ENCODE results near the gene PERM1.
"Not testable (repeated sequence)": the region's sequence is repeated elsewhere in the genome, so short reads cannot be mapped to it uniquely, and the experiment has no call there.

Gene PERM1

DNA sequence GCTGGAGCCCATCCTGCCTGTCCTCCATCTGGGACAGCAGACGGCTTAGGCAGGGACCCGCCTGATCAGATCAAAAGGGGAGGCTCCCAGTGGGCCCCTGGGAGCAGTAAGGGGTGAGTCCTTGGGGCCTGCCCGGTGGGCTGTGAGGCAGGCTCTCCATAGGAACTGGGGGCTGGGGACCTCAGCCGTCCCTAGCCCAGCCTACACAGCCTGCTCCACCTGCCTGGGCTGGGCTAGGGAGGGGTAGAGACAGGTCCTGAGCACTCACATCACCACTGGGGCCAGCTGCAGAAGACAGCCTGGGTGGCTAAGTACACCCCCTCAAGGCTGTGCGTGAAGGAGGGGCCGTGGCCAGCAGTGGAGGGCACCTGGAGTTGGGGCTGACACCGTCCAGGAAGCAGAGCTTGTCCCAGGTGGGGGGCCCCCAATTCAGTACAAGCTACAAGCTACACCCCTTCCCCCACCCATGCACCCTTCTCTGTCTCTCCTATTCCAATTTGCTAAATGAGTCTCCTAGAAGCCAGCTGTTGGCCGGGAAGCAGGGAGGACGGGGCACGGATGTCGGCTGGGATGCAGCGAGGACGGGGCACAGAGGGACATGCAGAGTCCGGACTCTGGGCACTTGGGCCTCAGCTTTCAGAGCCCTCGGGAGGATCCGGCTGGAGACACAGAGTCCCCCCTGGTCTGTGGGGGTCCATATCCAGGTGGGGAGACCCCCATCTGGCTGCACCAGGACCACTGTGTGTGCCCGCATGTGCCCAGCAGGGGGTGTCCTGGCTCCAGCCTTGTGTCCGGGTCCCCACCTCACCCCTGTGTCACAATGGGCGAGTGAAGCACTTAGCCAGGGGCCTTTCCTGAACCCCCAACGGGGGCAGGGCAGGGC, 33.1 kb upstream of the PERM1 start:
- DNase-seq (ENCODE audit: low read depth), result no peak

DNA sequence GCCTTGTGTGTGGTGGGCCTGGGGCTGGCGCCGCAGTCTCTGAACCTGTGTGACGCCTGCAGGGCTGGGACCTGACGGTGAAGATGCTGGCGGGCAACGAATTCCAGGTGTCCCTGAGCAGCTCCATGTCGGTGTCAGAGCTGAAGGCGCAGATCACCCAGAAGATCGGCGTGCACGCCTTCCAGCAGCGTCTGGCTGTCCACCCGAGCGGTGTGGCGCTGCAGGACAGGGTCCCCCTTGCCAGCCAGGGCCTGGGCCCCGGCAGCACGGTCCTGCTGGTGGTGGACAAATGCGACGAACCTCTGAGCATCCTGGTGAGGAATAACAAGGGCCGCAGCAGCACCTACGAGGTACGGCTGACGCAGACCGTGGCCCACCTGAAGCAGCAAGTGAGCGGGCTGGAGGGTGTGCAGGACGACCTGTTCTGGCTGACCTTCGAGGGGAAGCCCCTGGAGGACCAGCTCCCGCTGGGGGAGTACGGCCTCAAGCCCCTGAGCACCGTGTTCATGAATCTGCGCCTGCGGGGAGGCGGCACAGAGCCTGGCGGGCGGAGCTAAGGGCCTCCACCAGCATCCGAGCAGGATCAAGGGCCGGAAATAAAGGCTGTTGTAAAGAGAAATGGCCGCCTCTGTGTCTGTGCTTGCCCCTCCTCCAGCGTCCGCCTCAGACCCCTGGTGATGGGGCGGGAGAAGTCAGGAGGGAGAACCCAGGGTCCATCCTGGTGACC, 32.2 kb upstream of the PERM1 start:
- DNase-seq (ENCODE audit: low read depth), result no peak

DNA sequence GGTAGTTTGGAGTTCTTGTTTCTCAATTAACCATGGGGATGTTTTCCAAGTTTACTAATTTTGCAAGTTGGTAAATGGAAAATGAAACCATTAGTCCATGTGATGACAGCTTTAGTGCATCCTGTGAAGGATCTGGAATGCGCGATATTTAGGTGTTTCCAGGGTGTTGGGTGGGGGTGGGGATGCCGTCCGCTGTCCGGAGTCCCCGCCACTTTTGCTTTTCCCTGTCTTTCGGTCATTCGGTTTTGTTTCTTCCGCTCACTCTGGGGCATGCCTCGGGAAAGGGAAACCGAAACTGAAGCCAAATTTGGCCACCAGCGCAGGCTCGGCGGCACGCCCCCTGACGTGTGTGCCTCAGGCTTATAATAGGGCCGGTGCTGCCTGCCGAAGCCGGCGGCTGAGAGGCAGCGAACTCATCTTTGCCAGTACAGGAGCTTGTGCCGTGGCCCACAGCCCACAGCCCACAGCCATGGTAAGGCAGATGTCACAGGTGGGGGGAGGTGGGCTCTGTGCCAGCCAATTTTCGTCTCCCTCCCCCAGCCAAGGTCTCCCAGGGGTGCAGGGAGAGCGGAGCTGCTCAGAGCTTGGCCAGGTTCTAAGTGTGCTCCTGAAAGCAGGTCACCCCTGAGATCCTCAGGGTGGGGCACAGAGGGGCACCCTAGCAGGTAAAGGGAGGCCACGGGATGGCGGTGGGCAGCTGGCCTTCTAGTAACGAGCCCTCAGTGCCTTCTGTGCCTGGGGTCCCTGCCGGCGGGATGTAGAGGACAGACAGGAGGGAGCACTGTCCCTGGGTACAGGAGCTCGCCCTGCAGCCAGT, 31.4 kb upstream of the PERM1 start, which contains the start of gene ISG15:
TSS of gene ISG15 (plus strand) at position 393 of the 817 bp plus-strand sequence. CDS start at position 470, 77 bp downstream.
- DNase-seq (ENCODE audit: low read depth), result no peak

DNA sequence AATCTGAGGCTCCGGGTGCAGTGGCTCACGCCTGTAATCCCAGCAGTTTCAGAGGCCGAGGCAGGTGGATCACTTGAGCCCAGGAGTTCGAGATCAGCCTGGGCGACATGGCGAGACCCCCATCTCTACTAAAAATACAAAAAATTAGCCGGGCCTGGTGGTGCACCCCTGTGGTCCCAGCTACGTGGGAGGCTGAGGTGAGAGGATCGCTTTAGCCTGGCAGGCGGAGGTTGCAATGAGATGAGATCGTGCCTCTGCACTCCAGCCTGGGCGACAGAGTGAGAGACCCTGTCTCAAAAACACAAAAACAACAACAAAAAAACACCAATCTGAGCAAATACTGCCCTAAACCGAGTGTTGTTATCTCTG, 30.8 kb upstream of the PERM1 start:
- DNase-seq (ENCODE audit: low read depth), result not testable (repeated sequence)

DNA sequence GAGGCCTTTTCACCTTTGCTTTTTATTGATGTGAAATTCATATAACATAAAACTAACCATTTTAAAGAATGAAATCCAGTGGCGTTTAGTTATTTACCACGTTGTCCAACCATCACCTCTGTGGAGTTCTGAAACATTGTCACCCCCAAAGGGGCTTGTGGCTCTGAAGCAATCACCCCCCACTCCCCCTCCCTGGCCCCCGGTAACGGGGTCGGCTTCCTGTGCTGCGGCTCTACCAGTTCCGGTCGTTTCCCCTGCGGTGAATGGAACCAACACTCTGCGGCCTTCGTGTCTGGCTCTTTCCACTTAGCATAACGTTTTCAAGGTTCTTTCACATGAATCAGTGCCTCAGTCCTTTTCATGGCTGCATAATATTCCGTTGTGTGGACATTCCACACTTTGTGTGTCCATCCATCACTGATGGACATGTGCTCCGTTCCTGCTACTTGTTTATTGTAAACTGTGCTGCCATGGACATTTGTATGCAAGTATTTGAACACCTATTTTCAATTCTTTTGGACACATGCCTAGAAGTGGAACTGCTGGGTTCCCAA, 29.6 kb upstream of the PERM1 start:
- no peak for DNase-seq (ENCODE audit: low read depth)

DNA sequence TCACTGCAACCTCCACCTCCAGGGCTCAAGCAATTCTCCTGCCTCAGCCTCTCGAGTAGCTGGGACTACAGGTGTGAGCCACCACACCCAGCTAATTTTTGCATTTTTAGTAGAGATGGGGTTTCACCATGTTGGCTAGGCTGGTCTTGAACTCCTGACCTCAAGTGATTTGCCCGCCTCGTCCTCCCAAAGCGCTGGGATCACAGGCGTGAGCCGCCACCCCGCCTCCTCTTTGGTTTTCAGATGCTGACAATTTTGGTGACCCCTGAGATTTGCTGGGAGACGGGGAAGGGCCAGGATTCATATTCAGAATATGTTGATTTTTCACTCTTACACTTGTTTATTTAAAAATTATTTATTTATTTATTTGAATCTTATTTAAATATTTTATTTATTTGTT, 28.2 kb upstream of the PERM1 start:
- DNase-seq (ENCODE audit: low read depth), result not testable (repeated sequence)

DNA sequence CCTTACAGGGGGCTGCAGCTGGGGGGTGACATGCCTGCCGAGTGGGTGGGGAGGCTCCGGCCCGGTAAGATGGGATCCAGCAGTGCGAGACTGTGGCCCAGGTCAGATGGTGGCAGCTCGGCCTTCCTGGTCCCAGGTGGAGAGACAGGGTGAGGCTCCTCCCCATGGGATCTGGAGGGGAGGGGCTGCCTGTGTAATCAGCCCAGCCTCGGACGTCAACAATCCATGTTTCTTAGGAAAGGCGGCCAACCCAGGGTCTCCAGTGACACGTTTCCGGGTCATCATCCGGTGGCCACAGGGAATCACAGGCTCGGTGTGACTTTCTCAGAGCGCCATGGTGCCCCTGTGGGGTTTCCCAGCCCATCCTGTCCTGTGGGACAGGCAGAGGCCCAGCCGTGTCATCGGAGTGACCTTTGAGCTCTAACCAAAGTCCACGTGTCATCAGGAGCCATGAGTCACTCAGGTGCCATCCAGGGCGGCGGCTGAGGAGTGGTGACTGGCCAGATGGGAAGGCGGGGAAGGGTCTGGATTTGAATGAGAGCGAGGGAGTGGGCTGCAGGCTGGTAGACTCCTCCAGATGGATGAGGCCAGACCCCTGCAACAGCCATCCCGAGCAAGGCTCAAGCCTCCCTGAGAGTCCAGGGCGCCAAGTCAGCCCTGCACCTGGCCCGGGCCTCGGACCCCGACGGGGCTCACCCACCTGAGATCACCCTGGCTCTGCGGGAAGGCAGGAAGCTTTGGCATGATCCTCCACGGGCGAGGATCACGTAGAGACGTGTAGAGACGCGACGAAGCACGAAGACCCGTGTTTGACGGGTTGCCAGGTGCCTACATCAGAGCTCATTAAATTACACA, 24.6 kb upstream of the PERM1 start:
- DNase-seq (ENCODE audit: low read depth), result no peak

DNA sequence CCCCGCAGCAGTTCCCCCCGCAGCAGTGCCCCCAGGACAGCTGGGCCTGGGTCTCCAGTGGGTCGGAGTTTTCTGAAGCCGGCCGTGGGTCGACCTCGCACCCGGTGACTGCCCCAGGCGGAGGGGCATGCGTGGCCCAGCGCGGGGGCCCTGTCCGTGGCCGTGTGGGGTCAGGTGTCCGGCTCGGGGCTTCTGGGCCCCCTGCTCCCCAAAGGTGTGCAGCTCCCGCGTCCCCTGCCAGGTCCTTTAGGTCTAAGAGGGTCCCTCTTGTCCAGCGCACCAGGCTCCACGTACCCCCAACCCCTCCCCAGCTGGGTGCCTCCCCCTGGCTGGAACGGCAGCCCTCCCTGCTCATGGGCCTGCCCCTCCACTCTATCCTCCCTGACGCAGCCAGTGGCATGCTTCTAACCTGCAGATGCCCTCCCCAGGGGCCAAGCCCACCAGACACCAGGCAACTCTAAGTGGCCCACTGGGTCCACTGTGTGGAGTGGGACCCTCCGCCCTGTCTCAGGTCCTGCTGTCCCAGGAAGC, 23.9 kb upstream of the PERM1 start:
- DNase-seq (ENCODE audit: low read depth), result no peak

DNA sequence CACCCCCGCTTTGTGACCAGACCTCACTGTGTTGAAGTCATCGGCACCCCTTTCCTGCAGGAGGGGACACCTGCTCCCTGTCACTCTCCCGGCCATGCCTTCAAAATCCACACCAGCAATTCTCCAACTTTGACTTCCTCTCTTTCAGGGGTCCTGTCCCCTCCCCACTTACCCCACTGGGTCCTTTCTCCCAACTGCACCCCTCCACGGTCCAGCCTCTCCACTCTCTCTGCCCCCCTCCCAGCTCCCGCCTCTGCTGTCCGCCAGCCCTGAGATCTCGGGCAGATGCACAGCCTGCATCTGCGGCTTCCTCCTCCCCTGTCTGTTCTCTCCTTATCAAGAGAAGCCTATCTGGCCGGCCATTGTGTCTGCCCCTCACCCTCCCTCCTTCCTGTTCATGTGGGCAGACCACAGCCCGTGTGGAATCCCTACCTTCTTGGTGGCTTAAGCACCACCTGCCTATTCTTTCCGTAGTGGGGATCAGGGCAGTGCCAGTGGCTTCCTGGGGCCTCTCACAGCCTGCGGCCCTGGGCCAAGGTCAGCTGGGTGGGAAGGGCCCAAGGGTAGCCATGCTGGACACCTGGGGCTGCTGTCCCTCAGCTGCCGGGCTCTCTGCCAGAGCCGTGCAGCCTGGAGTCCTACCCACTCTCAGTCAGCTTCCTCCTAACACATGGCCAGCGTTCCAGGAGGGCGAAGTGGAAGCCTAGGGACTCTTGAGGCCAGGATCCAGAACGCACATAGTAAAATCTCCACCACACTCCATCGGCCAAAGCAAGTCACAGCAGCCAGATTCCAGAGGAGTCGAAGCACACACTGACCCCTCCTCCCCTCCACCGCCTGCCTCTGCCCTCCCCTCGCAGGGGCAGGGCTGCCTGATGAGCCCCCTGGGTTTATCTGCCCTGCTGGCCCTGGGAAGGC, 23.1 kb upstream of the PERM1 start:
- DNase-seq (ENCODE audit: low read depth), result peak; percentile 100

DNA sequence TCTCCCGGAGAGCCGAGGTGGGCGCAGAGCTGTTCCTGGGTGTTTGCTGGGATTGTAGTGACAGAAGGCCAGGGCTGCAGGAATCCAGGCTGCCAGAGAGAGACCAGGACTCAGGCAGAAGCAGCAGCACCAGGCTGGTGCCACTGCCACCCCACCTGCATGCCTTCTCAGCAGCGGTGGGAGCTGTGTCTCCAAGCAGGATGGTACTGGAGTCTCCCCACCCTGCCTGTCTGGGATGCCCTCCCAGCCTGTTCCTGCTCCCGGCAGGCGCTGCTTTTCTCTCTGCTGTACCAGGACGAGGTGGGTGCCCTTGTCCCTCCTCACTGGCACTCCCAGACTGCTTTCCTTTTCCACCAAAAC, 22.5 kb upstream of the PERM1 start:
- DNase-seq (ENCODE audit: low read depth), result no peak

DNA sequence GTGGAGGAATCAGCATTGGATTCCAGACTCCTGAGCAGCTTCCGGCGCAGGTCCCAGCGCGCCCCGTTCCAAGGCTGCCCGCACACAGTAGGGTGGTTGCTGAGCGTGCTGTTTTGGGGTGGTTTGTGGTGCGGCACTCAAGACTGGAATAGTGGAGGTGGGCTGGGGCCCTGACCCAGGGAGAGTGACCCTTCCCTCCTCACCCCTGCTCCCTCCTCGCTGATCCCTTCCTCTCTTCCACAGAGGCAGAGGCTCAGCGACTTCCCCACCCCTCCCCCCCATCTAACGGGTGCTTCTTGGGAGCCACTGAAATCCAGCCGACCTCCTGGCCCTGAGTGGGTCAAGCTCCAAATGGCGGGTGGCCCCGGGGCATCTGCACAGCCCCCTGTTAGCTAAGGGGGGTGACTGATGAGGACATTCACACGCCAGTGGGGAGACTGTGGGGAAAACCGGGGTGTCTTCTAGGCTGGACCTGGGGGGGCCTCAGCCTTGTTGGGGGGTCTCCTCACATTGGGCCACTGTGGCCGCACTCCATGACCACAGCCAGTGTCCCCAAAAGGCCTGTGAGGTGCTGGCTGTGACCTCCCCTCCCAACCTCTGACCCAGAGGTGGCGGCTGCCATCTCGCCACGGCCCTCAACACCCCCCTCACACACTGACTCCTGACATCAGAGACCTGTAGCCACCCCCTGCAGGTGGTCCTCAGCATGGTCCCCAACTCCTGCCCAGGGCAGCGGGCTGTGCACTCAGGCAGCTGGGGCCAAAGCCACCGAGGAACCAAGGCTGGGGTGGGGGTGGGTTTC, 21.9 kb upstream of the PERM1 start:
- DNase-seq (ENCODE audit: low read depth), result no peak

DNA sequence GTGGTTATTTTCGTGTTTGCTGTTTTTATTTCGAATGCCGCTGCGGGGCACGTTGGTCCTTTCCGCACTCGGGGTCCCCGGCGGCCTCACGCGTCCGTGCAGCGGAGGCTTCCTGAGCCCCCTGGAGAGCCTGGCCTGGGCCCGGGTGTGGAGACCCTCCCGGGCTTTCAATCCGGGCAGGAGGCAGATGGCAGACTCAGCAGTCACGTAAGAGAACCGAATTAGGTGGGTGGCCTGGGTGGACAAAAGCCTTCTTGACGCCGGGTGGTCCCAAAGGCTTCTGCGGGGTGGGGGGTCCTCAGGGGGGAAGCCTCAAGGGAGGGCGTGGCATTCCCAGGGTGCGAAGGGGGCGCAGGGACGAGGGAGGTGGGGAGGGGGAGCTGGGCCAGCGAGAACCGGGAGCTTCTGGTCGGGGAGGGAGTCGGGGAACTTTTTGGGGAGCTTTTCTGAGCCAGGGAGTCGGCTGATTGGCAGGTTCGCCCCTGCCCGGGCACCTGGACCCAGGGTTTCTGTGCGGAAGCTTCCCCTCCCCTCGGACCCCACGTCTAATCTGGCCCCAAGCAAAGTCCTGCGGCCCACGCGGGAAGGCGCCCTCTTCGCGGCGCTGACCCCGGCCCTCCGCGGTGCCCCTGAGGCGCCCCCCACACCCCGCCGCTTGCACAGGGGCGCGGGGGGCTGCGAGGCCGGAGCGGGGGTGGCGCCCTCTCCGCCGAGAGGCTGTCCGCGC, 19.3 kb upstream of the PERM1 start:
- DNase-seq (ENCODE audit: low read depth), result no peak

DNA sequence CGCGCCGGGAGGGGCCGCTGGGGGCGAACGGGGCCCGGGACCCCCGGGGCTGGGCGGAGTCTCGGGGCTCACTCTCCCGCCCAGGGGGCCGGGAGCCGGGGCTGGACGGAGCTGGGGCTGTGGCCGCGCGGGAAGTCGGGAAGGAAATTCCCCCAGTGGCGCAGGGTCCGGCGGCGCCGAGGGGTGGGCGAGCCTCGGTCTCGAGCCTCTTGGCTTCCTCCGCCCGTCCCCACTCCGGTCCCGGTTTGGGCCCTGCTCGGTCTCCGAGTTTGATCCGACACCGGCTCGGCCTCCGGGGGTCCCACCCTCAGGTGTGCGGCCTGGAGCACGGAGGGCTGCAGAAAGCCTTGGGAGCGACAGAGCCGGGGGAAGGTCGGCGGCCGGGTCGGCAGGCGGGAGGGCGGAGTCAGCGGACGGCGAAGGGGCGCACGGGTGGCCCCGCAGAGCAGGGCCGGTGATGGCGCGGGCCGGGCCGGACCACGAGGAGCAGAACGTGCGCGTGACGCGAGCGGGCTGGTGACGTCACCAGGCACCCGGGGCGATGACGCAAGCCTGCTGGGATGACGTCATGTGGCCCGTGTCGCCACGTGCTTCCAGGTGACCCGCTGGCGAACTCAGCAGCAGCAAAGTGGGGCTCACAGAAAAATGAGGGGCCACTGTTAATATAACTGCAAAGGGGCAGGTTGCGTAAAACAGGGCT, 18.6 kb upstream of the PERM1 start:
- DNase-seq (ENCODE audit: low read depth), result no peak

DNA sequence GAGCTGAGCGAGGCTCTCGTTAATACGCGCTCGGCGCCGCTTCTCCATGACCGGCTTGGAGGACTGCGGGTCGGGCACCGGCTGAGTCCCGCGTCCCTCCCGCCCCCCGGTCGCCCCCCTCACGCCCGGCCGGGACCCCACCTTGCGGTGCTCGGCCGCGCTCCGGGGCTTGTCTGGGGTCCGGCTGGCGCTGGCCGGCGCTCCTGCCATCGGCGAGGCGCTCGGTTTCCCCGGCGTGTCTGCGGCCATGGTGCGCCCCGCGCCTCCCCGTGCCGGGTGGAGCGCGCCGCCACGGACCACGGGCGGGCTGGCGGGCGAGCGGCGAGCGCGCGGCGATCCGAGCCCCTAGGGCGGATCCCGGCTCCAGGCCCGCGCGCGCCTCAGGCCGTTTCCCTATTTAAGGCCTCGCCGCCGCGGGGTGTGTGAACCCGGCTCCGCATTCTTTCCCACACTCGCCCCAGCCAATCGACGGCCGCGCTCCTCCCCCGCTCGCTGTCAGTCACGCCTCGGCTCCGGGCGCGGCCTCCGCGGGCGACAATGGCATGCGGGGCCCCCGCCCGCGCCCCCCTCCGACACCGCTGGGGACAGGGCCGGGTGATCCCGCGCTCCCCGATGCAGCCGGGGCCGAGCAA, 17.9 kb upstream of the PERM1 start, which contains the start of gene HES4:
TSS of gene HES4 (minus strand) at position 373 of the 632 bp plus-strand sequence. CDS start at position 249, 124 bp downstream.
- no peak for DNase-seq (ENCODE audit: low read depth)

DNA sequence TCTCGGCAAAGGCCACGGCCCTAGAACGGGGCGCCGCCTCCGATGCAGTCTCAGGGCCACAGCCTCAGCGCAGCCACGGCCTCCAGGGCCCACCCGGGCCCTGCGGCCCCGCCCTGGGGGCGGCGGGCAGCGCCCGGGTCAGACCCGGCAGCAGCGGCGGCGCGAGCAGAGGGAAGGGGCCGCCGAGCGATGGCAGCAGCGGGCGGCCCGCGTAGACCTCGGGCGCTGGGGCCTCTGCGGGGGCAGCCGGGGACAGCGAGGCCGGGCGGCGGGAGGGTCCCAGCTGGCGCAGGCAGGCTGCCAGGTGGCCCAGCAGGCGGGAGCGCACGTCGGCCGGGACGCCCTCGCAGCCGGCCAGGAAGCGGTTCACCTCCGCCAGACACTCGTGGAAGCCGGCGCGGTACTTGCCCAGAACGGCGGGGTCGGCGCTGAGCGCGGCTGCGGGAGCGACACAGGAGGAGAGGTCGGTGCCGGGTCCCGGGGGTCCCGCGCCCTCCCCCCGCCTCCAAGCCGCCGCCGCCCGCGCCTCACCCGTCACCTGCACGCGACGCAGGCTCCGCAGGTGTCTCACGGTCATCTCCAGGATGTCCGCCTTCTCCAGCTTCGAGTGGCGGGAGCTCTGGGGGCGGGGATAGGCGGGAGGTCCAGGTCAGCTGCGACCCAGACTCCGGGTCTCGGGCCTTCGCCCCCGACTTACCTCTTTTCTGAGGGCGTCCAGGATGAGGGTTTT, 17.3 kb upstream of the PERM1 start:
- no peak for DNase-seq (ENCODE audit: low read depth)

DNA sequence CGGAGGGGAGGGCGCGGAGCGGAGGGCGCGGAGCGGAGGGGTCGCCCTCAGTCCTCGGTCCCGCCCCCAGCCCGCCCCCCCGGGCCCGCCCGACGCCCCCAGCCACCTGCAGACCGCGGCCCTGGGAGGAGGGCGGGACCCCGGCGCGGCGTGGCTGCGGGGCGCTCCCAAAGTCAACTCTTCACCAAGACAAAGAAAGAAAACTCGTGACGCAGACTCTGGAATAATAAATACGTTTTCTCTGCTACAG, 16.8 kb upstream of the PERM1 start:
- no peak for DNase-seq (ENCODE audit: low read depth)

Data from CMK (cell line).